DOHH2 (cell line): ENCODE measurements around the gene HSD17B3.

ENCODE experiments used
- H3F3A ChIP-seq: fragments of 200-600 bp; sonication (generic), shearing (Covaris generic); 2 replicates; pipeline ENCODE4 v1.6.0; 2016; ENCODE audit warnings: antibody characterized with exemption, mild to moderate bottlenecking; ENCODE audit not compliant: control insufficient read depth, insufficient read depth
- H3K27ac ChIP-seq: fragments of 200-600 bp; sonication (generic); 2 replicates; pipeline ENCODE4 v1.5.1; 2014; ENCODE audit warnings: low read depth, mild to moderate bottlenecking, low read length, moderate library complexity
- H3K27me3 ChIP-seq: fragments of 200-600 bp; sonication (generic); 2 replicates; pipeline ENCODE4 v1.6.1; 2014; ENCODE audit warnings: mild to moderate bottlenecking, low read length, mixed read lengths; ENCODE audit not compliant: control insufficient read depth
- H3K36me3 ChIP-seq: fragments of 200-600 bp; sonication (generic); 2 replicates; pipeline ENCODE4 v1.6.1; 2014; ENCODE audit warnings: mild to moderate bottlenecking, low read length, moderate library complexity, mixed read lengths; ENCODE audit not compliant: control insufficient read depth
- H3K4me1 ChIP-seq: fragments of 200-600 bp; sonication (generic); 2 replicates; pipeline ENCODE4 v1.6.1; 2014; ENCODE audit warnings: mild to moderate bottlenecking, low read length, mixed read lengths; ENCODE audit not compliant: control insufficient read depth
- H3K4me2 ChIP-seq: fragments of 200-600 bp; sonication (generic); 2 replicates; pipeline ENCODE4 v1.6.0; 2014; ENCODE audit warnings: mild to moderate bottlenecking, low read length, moderate library complexity
- H3K4me3 ChIP-seq: fragments of 200-600 bp; sonication (generic); 2 replicates; pipeline ENCODE4 v1.5.1; 2014; ENCODE audit warnings: mild to moderate bottlenecking, low read length, mixed read lengths
- H3K79me2 ChIP-seq: fragments of 200-600 bp; sonication (generic); 2 replicates; pipeline ENCODE4 v1.6.1; 2014; ENCODE audit warnings: mild to moderate bottlenecking, low read length, mixed read lengths; ENCODE audit not compliant: control insufficient read depth
- H3K9me2 ChIP-seq: fragments of 200-600 bp; sonication (generic); replicated peaks from 2 replicates; pipeline ENCODE4 v1.6.1; 2014; ENCODE audit warnings: mild to moderate bottlenecking, low read length, mixed read lengths; ENCODE audit not compliant: control insufficient read depth
- H3K9me3 ChIP-seq: fragments of 200-600 bp; sonication (generic); 2 replicates; pipeline ENCODE4 v1.6.1; 2014; ENCODE audit warnings: antibody characterized with exemption, low read length, mixed read lengths; ENCODE audit not compliant: control insufficient read depth, insufficient read depth
- H4K20me1 ChIP-seq: fragments of 200-600 bp; sonication (generic); 2 replicates; pipeline ENCODE4 v1.6.0; 2014; ENCODE audit warnings: low read depth, mild to moderate bottlenecking, antibody characterized with exemption, low read length, moderate library complexity; ENCODE audit not compliant: control insufficient read depth, insufficient read depth
- CTCF ChIP-seq: fragments of 200-600 bp; sonication (generic); IDR thresholded peaks from one replicate; pipeline ENCODE4 v1.5.1; 2014; ENCODE audit warnings: antibody characterized with exemption, mild to moderate bottlenecking, low read depth, low read length; ENCODE audit not compliant: poor library complexity, severe bottlenecking
- EZH2phosphoT487 ChIP-seq: fragments of 200-600 bp; sonication (generic); IDR thresholded peaks from 2 replicates; pipeline ENCODE4 v1.6.1; 2017; ENCODE audit warnings: borderline replicate concordance, mild to moderate bottlenecking, antibody characterized with exemption, low read length, moderate library complexity, mixed read lengths

HSD17B3 gene

GRCh38 chr9:96345551-96345950 lies 43.6 kb upstream of the HSD17B3 start:
- Histone ChIP-seq H4K20me1 (no peaks in the 10 kb centered on the region), H3K9me3 (no peaks in the 10 kb centered on the region), H3K9me2 (no peaks in the 10 kb centered on the region), H3K4me1 (no peaks in the 10 kb centered on the region), H3K79me2 (no peaks in the 10 kb centered on the region), H3K4me2 (no peak overlapping the region), H3K27me3 (no peaks in the 10 kb centered on the region), H3F3A (no peaks in the 10 kb centered on the region), H3K27ac (no peak overlapping the region), H3K36me3 (no peaks in the 10 kb centered on the region), H3K4me3 (no peak overlapping the region)
- TF ChIP-seq CTCF (no peak), EZH2phosphoT487 (no peak)

GRCh38 chr9:96344458-96345180 lies 42.6 kb upstream of the HSD17B3 start:
- no peak overlapping the region for H3K4me3 ChIP-seq
- H3K4me1 ChIP-seq = no peaks in the 10 kb centered on the region
- no peaks in the 10 kb centered on the region for H3K27me3 ChIP-seq
- no peaks in the 10 kb centered on the region for H3K9me2 ChIP-seq
- TF ChIP-seq EZH2phosphoT487 = no peak
- TF ChIP-seq CTCF = no peak
- no peaks in the 10 kb centered on the region for H3K36me3 ChIP-seq
- H3K4me2 ChIP-seq = no peak overlapping the region
- no peak overlapping the region for H3K27ac ChIP-seq
- no peaks in the 10 kb centered on the region for H4K20me1 ChIP-seq
- no peaks in the 10 kb centered on the region for H3F3A ChIP-seq
- no peaks in the 10 kb centered on the region for H3K9me3 ChIP-seq
- no peaks in the 10 kb centered on the region for H3K79me2 ChIP-seq

GRCh38 chr9:96343515-96344360 lies 41.8 kb upstream of the HSD17B3 start:
- Histone ChIP-seq H3K27me3 (no peaks in the 10 kb centered on the region), H4K20me1 (no peaks in the 10 kb centered on the region), H3K27ac (no peak overlapping the region), H3K9me2 (no peaks in the 10 kb centered on the region), H3K4me3 (no peak overlapping the region), H3K79me2 (no peaks in the 10 kb centered on the region), H3K4me2 (no peak overlapping the region), H3K9me3 (no peaks in the 10 kb centered on the region), H3F3A (no peaks in the 10 kb centered on the region), H3K4me1 (no peaks in the 10 kb centered on the region), H3K36me3 (no peaks in the 10 kb centered on the region)
- TF ChIP-seq EZH2phosphoT487 (no peak), CTCF (no peak)
